Kidney (tissue), 14 donors: ENCODE data around the gene HOXD1. TPM values are rescaled to one million over a fixed set of nuclear protein-coding genes. Genes with fewer than 3 reads are reported as not detected.

ENCODE experiments used
- DNase-seq, 5 donors: peaks; one replicate each; pipeline ENCODE4 v3.0.0-alpha.2; 2013 to 2020
- FAIRE-seq: peaks from 2 replicates; lab custom pipeline; 2012; peaks lifted over from hg19 to GRCh38; lab: Jason Lieb, UNC
- H3K27ac ChIP-seq, 2 donors: one replicate each; pipeline ENCODE4 v1.7.0; 2013; ENCODE audit warnings: low read depth in 2 of 2, low read length in 2 of 2, inconsistent platforms in 1 of 2
- H3K27me3 ChIP-seq: one replicate; pipeline ENCODE4 v1.7.1; 2013; ENCODE audit warnings: low read length, inconsistent platforms; ENCODE audit not compliant: control insufficient read depth, insufficient read depth
- H3K36me3 ChIP-seq, 3 donors: one replicate each; pipeline versions ENCODE4 v1.7.0 to v1.7.1; 2013; ENCODE audit warnings: low read length in 3 of 3, control low read depth in 1 of 3, inconsistent platforms in 1 of 3; ENCODE audit not compliant: insufficient read depth in 3 of 3, control insufficient read depth in 2 of 3
- H3K4me1 ChIP-seq, 3 donors: one replicate each; pipeline versions ENCODE4 v1.7.0 to v1.7.1; 2013; ENCODE audit warnings: low read length in 3 of 3, inconsistent platforms in 1 of 3, low read depth in 1 of 3; ENCODE audit not compliant: control insufficient read depth in 2 of 3, insufficient read depth in 2 of 3
- H3K4me3 ChIP-seq, 3 donors: one replicate each; pipeline versions ENCODE4 v1.7.0 to v1.8.1; 2013; ENCODE audit warnings: low read length in 3 of 3, control low read depth in 1 of 3, inconsistent platforms in 1 of 3
- H3K9ac ChIP-seq, 3 donors: one replicate each; pipeline versions ENCODE4 v1.7.0 to v1.7.1; 2013; ENCODE audit warnings: low read length in 3 of 3, control low read depth in 1 of 3, inconsistent platforms in 1 of 3
- H3K9me3 ChIP-seq, 3 donors: one replicate each; pipeline versions ENCODE4 v1.7.0 to v1.7.1; 2013; ENCODE audit warnings: low read length in 3 of 3, control low read depth in 1 of 3, inconsistent platforms in 1 of 3; ENCODE audit not compliant: control insufficient read depth in 2 of 3, insufficient read depth in 1 of 3
- CTCF ChIP-seq: IDR thresholded peaks from 3 replicates; pipeline ENCODE4 v1.5.1; 2012; ENCODE audit warnings: mild to moderate bottlenecking, moderate library complexity, borderline replicate concordance; ENCODE audit not compliant: insufficient read depth; ENCODE audit errors: extremely low read depth
- intact Hi-C: fragments of 100-400 bp; cut with DNase I; formaldehyde crosslinking; loops from one replicate; pipeline ENCODE4 v1.11.1; 2022
- polyA plus RNA-seq: library from polyadenylated mRNA; stranded (reverse); fragments of 350-450 nt; fragmentation: Illumina TruSeq; extraction: RNeasy Lipid Tissue Mini Kit (QIAGEN cat#74804); gene quantifications from one replicate; pipeline ENCODE4 v1.2.3, GENCODE V29; 2014; ENCODE audit warnings: low read depth, low replicate concordance; ENCODE audit not compliant: insufficient read depth
- total RNA-seq: library from RNA; stranded (reverse); fragmentation: NEBNext Ultra II Directional; extraction: Animal tissue kit (Norgen Biotek cat#: 25700); gene quantifications from one replicate; pipeline ENCODE4 v1.2.1, GENCODE V29; 2021
- donor health status: control.
- donor health status: control.
- donor health status: control.
- donor health status: control.
- donor health status: control.
- donor health status: DM: yes; HTN: yes; CAD: no.
- donor health status: Normal renal cell carcinoma (clear cell type).

The HOXD1 gene
- total and polyA plus RNA-seq, 2 donors from 2014 or later = 4.3 to 11.3 TPM

- Histone ChIP-seq H3K27me3 (no peaks in the 10 kb centered on the region), H3K36me3 (no peaks in the 10 kb centered on the region), H3K4me3 (no peak overlapping the region), H3K27ac (no peak overlapping the region), H3K4me1 (peaks cover 0 to 2% (median 0%) of the 10 kb centered on the region in 3 donors), H3K9me3 (no peaks in the 10 kb centered on the region), H3K9ac (no peak overlapping the region)
- FAIRE-seq (no peak), DNase-seq (peak in 2 of 5 donors; percentile 19 to 34)
- intact Hi-C loops = no loop called here
- no peak for TF ChIP-seq CTCF
Observed at GRCh38 chr2:176192351-176192750, 3.9 kb downstream of the HOXD1 start.

- H3K4me1 ChIP-seq = peaks cover 0 to 2% (median 0%) of the 10 kb centered on the region in 3 donors
- DNase-seq (peak in 2 of 5 donors; percentile 41 to 78), FAIRE-seq (no peak)
- H3K27ac ChIP-seq = no peak overlapping the region
- no peak overlapping the region for H3K4me3 ChIP-seq
- no peak for TF ChIP-seq CTCF
- no peak overlapping the region for H3K9ac ChIP-seq
- no peaks in the 10 kb centered on the region for H3K36me3 ChIP-seq
- H3K27me3 ChIP-seq = no peaks in the 10 kb centered on the region
- no peaks in the 10 kb centered on the region for H3K9me3 ChIP-seq
- intact Hi-C loops = no loop called here
Observed at GRCh38 chr2:176193048-176193447, 4.6 kb downstream of the HOXD1 start.

GRCh38 chr2:176199902-176200301 lies 11.4 kb downstream of the HOXD1 start:
- Histone ChIP-seq H3K4me1 (no peaks in the 10 kb centered on the region), H3K9ac (no peak overlapping the region), H3K27me3 (no peaks in the 10 kb centered on the region), H3K36me3 (no peaks in the 10 kb centered on the region), H3K4me3 (no peak overlapping the region), H3K27ac (no peak overlapping the region), H3K9me3 (no peaks in the 10 kb centered on the region)
- no peak for TF ChIP-seq CTCF
- no peak for FAIRE-seq
- intact Hi-C loops = no loop called here
- no peak for DNase-seq

GRCh38 chr2:176200971-176201370 lies 12.5 kb downstream of the HOXD1 start:
- no peaks in the 10 kb centered on the region for H3K9me3 ChIP-seq
- TF ChIP-seq CTCF = no peak
- no peaks in the 10 kb centered on the region for H3K4me1 ChIP-seq
- intact Hi-C loops = no loop called here
- FAIRE-seq (no peak), DNase-seq (no peak)
- H3K36me3 ChIP-seq = no peaks in the 10 kb centered on the region
- H3K27ac ChIP-seq = no peak overlapping the region
- no peak overlapping the region for H3K4me3 ChIP-seq
- no peak overlapping the region for H3K9ac ChIP-seq
- no peaks in the 10 kb centered on the region for H3K27me3 ChIP-seq
